Loucy (cell line): ENCODE data around the gene SP140.

Experiments used
- H2AFZ ChIP-seq: fragments of 200-600 bp; sonication (generic); 2 replicates; pipeline ENCODE4 v1.6.0; 2016; ENCODE audit warnings: antibody characterized with exemption, mild to moderate bottlenecking, low read length, moderate library complexity
- H3F3A ChIP-seq: fragments of 200-600 bp; 2 replicates; pipeline ENCODE4 v1.6.0; 2016; ENCODE audit warnings: antibody characterized with exemption, low read depth, mild to moderate bottlenecking
- H3K27me3 ChIP-seq: fragments of 200-600 bp; sonication (generic); 2 replicates; pipeline ENCODE4 v1.6.1; 2014; ENCODE audit warnings: low read length, mild to moderate bottlenecking; ENCODE audit not compliant: insufficient read depth, poor library complexity, severe bottlenecking
- H3K36me3 ChIP-seq: fragments of 200-600 bp; sonication (generic); 2 replicates; pipeline ENCODE4 v1.6.1; 2016; ENCODE audit warnings: low read length; ENCODE audit not compliant: insufficient read depth
- H3K4me1 ChIP-seq: fragments of 200-600 bp; sonication (generic); 2 replicates; pipeline ENCODE4 v1.5.1; 2014; ENCODE audit warnings: low read length, mild to moderate bottlenecking; ENCODE audit not compliant: insufficient read depth, poor library complexity, severe bottlenecking
- H3K4me2 ChIP-seq: fragments of 200-600 bp; sonication (generic); 2 replicates; pipeline ENCODE4 v1.6.0; 2014; ENCODE audit warnings: antibody characterized with exemption, low read length, low read depth, mild to moderate bottlenecking; ENCODE audit not compliant: poor library complexity, severe bottlenecking
- H3K4me3 ChIP-seq: fragments of 200-600 bp; sonication (generic); 2 replicates; pipeline ENCODE4 v1.5.1; 2014; ENCODE audit warnings: low read length, mild to moderate bottlenecking, mixed read lengths; ENCODE audit not compliant: poor library complexity, severe bottlenecking
- H3K79me2 ChIP-seq: fragments of 200-600 bp; sonication (generic); 2 replicates; pipeline ENCODE4 v1.6.1; 2014; ENCODE audit warnings: low read length; ENCODE audit not compliant: insufficient read depth
- H3K9ac ChIP-seq: fragments of 200-600 bp; sonication (generic); 2 replicates; pipeline ENCODE4 v1.6.0; 2014; ENCODE audit warnings: mild to moderate bottlenecking, low read depth, low read length, moderate library complexity; ENCODE audit not compliant: poor library complexity, severe bottlenecking
- H3K9me2 ChIP-seq: fragments of 200-600 bp; sonication (generic); replicated peaks from 2 replicates; pipeline ENCODE4 v1.6.1; 2016; ENCODE audit warnings: low read depth, low read length, mixed read lengths
- H3K9me3 ChIP-seq: fragments of 200-600 bp; sonication (generic); 2 replicates; pipeline ENCODE4 v1.6.1; 2014; ENCODE audit warnings: mild to moderate bottlenecking, antibody characterized with exemption, low read length, low read depth; ENCODE audit not compliant: insufficient read depth
- H4K20me1 ChIP-seq: fragments of 200-600 bp; sonication (generic); 2 replicates; pipeline ENCODE4 v1.6.0; 2014; ENCODE audit warnings: antibody characterized with exemption, low read length, mild to moderate bottlenecking; ENCODE audit not compliant: insufficient read depth, poor library complexity, severe bottlenecking
- EZH2phosphoT487 ChIP-seq: fragments of 200-600 bp; IDR thresholded peaks from 2 replicates; pipeline ENCODE4 v1.6.1; 2018; ENCODE audit warnings: antibody characterized with exemption, mild to moderate bottlenecking, moderate library complexity, borderline replicate concordance
- TF ChIP-seq, protein P1 (sequence below): fragments of 200-600 bp; sonication (generic); conservative IDR thresholded peaks from 2 replicates; pipeline ENCODE4 v1.5.1; 2014; ENCODE audit warnings: mild to moderate bottlenecking, antibody characterized with exemption, low read length

The SP140 gene

DNA sequence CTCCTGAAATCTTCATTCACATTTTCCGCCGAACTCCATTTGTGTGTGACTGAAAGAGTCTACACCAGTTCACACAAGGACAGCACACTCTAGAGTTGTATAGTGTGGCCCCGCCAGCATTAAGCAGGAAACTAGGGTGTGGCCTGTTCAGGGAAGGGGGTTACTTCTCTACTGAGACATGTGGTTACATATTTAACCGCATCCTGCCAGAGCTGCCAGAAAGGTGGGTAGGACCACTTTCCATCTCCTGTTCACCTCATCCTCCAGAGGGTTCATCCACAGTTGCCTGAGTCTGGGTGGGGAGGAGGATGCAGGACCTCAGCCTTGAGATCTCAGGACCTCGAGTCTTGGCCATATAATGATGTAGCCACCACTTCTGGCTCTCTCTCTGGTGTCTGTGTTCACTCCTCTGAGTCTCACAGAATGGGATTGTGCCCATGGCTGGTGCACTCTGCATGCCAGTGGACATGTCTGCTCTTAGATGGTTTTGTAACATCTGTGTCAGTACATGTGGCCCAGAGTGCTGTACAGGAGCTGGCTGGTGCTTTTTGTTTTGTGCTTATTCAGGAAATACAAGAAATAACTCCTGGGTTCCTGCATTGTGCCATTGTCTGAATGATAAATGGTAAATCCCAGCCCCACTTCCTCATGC lies 93.8 kb downstream of the SP140 start:
- no peak for TF ChIP-seq EZH2phosphoT487
- TF ChIP-seq, protein P1, sequence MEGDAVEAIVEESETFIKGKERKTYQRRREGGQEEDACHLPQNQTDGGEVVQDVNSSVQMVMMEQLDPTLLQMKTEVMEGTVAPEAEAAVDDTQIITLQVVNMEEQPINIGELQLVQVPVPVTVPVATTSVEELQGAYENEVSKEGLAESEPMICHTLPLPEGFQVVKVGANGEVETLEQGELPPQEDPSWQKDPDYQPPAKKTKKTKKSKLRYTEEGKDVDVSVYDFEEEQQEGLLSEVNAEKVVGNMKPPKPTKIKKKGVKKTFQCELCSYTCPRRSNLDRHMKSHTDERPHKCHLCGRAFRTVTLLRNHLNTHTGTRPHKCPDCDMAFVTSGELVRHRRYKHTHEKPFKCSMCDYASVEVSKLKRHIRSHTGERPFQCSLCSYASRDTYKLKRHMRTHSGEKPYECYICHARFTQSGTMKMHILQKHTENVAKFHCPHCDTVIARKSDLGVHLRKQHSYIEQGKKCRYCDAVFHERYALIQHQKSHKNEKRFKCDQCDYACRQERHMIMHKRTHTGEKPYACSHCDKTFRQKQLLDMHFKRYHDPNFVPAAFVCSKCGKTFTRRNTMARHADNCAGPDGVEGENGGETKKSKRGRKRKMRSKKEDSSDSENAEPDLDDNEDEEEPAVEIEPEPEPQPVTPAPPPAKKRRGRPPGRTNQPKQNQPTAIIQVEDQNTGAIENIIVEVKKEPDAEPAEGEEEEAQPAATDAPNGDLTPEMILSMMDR, result no peak
- H3K4me2 ChIP-seq, result peak overlapping the region; percentile 88
- H3K9me3 ChIP-seq, result no peaks in the 10 kb centered on the region

DNA sequence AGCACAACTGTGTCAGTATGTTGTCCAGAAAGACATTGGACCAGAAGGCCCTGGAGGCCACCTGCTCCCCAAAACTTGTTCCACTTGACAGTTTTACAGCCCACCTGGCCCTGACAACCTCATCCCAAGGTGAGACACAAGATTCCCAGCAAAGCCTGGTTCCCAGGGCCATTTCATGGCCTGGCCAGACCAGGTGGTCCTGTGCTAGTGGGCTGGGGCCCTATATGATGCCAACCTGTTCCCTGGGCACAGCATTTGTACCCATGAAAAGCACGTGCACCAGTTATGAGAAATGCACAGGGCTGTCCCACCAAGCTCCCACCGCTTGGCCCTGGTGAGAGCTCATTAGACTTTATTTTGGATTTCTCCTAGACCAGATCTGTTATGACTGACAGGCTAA lies 95.5 kb downstream of the SP140 start:
- Histone ChIP-seq H3K79me2 (no peaks in the 10 kb centered on the region), H3F3A (peaks cover 6% of the 10 kb centered on the region; the same call in 1 of the 2 replicates), H3K36me3 (no peaks in the 10 kb centered on the region), H2AFZ (no peak overlapping the region), H4K20me1 (no peaks in the 10 kb centered on the region), H3K9me3 (no peaks in the 10 kb centered on the region), H3K4me1 (peaks cover 41% of the 10 kb centered on the region), H3K27me3 (no peaks in the 10 kb centered on the region), H3K9ac (no peak overlapping the region), H3K4me3 (no peak overlapping the region), H3K9me2 (no peaks in the 10 kb centered on the region), H3K4me2 (no peak overlapping the region)
- TF ChIP-seq, protein P1, result no peak
- TF ChIP-seq EZH2phosphoT487, result no peak

More for the DNA sequence above, 93.8 kb downstream of the SP140 start:
- no peaks in the 10 kb centered on the region for H3K9me2 ChIP-seq
- H3K4me3 ChIP-seq, result peak overlapping the region; percentile 68
- no peaks in the 10 kb centered on the region for H4K20me1 ChIP-seq
- peaks cover 36% of the 10 kb centered on the region for H3K4me1 ChIP-seq
- no peaks in the 10 kb centered on the region for H3K27me3 ChIP-seq
- no peaks in the 10 kb centered on the region for H3K79me2 ChIP-seq
- peak overlapping the region; percentile 71 for H3K9ac ChIP-seq
- H3K36me3 ChIP-seq, result no peaks in the 10 kb centered on the region
- H2AFZ ChIP-seq, result peak overlapping the region; percentile 34; the same call in 1 of the 2 replicates
- peaks cover 6% of the 10 kb centered on the region; the same call in 1 of the 2 replicates for H3F3A ChIP-seq

DNA sequence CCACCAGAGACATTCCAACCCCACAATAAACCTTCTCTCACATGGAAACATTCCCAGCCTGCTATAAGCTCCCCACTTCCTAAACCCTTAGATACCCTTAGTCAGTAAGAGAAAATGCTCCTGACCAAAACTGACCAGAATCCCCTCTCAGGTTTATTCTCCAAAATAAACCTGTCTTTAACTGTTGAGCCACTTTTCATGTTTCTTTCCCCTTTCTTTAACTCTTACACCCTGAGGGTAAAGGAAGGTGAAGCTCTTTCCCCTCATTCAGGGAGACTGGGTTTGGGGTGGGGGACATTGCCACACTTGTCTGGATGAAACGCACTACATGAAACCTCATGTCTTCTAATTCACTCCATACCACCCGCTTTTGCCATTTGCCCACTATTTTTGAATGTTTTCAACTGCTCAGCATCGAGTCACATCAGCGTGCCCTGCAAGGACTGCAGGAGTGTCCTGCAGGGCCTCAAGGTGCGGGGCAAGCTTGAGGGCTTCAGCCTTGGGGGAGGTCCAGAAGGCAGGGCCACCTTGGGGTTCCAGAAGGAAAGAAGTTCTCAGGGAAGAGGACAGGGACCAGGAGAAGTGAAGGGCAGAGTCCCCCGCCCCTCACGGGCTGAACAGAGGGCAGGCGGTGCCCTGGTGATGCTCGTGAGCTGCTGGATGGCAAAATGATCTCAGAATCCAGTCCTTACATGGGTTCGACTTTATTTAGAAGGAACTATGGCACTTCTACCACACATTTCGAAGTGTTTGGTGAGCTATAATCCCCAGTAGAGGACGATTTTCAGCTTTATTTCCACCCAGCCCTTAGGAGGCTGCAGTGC lies 97.2 kb downstream of the SP140 start:
- H3K4me2 ChIP-seq, result no peak overlapping the region
- no peak overlapping the region for H2AFZ ChIP-seq
- H3K9me2 ChIP-seq, result no peaks in the 10 kb centered on the region
- no peaks in the 10 kb centered on the region for H3K27me3 ChIP-seq
- TF ChIP-seq, protein P1, result no peak
- no peak for TF ChIP-seq EZH2phosphoT487
- H4K20me1 ChIP-seq, result no peaks in the 10 kb centered on the region
- peaks cover 45% of the 10 kb centered on the region for H3K4me1 ChIP-seq
- no peak overlapping the region for H3K4me3 ChIP-seq
- H3F3A ChIP-seq, result peaks cover 6% of the 10 kb centered on the region; the same call in 1 of the 2 replicates
- H3K9me3 ChIP-seq, result no peaks in the 10 kb centered on the region
- H3K36me3 ChIP-seq, result no peaks in the 10 kb centered on the region
- H3K79me2 ChIP-seq, result peaks cover 14% of the 10 kb centered on the region
- no peak overlapping the region for H3K9ac ChIP-seq
